Spleen (tissue), 11 donors: ENCODE results near the gene PPL. TPM values are rescaled to one million over a fixed set of nuclear protein-coding genes. Genes with fewer than 3 reads are reported as not detected.

Source experiments
- DNase-seq: peaks from one replicate; pipeline ENCODE4 v3.0.0-alpha.2; 2020
- H3K27ac ChIP-seq, 8 donors: fragments of 200-600 bp; sonication (generic) in 7 of 8; 1 replicate in 4 of 8; 2 replicates in 4 of 8; pipeline versions ENCODE4 v1.5.0 to v1.8.0; 2016 to 2021; ENCODE audit warnings: inconsistent platforms in 4 of 8, mild to moderate bottlenecking in 4 of 8, moderate library complexity in 1 of 8
- H3K27me3 ChIP-seq, 7 donors: fragments of 200-600 bp; sonication (generic) in 6 of 7; replicated peaks in 1 of 7; 1 replicate in 4 of 7; 2 replicates in 3 of 7; pipeline versions ENCODE4 v1.5.0 to v1.8.0; 2016 to 2021; ENCODE audit warnings: inconsistent platforms in 3 of 7, mild to moderate bottlenecking in 1 of 7
- H3K36me3 ChIP-seq, 6 donors: fragments of 200-600 bp; sonication (generic) in 5 of 6; 1 replicate in 4 of 6; 2 replicates in 2 of 6; pipeline versions ENCODE4 v1.5.0 to v1.8.0; 2016 to 2021; ENCODE audit warnings: inconsistent platforms in 2 of 6
- H3K4me1 ChIP-seq, 6 donors: fragments of 200-600 bp; sonication (generic) in 5 of 6; 1 replicate in 3 of 6; 2 replicates in 3 of 6; pipeline versions ENCODE4 v1.5.0 to v1.8.0; 2016 to 2021; ENCODE audit warnings: inconsistent platforms in 3 of 6
- H3K4me3 ChIP-seq, 8 donors: fragments of 200-600 bp; sonication (generic) in 7 of 8; 1 replicate in 4 of 8; 2 replicates in 4 of 8; pipeline versions ENCODE4 v1.5.0 to v1.8.0; 2016 to 2021; ENCODE audit warnings: inconsistent platforms in 4 of 8, mild to moderate bottlenecking in 4 of 8, moderate library complexity in 2 of 8
- H3K9me3 ChIP-seq, 8 donors: fragments of 200-600 bp; sonication (generic) in 7 of 8; 1 replicate in 4 of 8; 2 replicates in 4 of 8; pipeline versions ENCODE4 v1.5.0 to v1.8.0; 2016 to 2021; ENCODE audit warnings: inconsistent platforms in 4 of 8
- POLR2A ChIP-seq, 3 donors: fragments of 450-650 bp; IDR thresholded peaks; one replicate each; pipeline ENCODE4 v1.5.1; 2017; ENCODE audit warnings: antibody characterized with exemption in 3 of 3, mild to moderate bottlenecking in 1 of 3
- POLR2AphosphoS5 ChIP-seq, 3 donors: sonication (generic); formaldehyde crosslinking; IDR thresholded peaks; one replicate each; pipeline ENCODE4 v1.5.1; 2017; ENCODE audit warnings: antibody characterized with exemption in 3 of 3
- WGBS, 5 donors: extraction: QIAGEN DNeasy Blood & Tissue Kit in 3 of 5; methylation state at CpG; one replicate each; pipeline versions ENCODE4 v1.1.5 to v1.1.7; 2013 to 2018; 5-methylcytosine and 5-hydroxymethylcytosine counted together
- intact Hi-C: fragments of 100-400 bp; cut with DNase I; formaldehyde crosslinking; loops from one replicate; pipeline ENCODE4 v1.15.0; 2023; ENCODE audit warnings: low total_unique reads
- polyA plus RNA-seq, 3 donors: library from polyadenylated mRNA; stranded (reverse); fragments of 200-250 nt; gene quantifications; one replicate each; pipeline ENCODE4 v1.2.1, GENCODE V29; 2013
- total RNA-seq, 7 donors: library from RNA; depleted of rRNA in 3 of 7; stranded (reverse); fragments of >200 nt in 3 of 7; fragmentation: NEBNext Ultra II Directional in 4 of 7; extraction: Animal tissue kit (Norgen Biotek cat#: 25700) in 4 of 7; gene quantifications; one replicate each; pipeline versions ENCODE4 v1.1.0 to v1.2.1, GENCODE V29; 2016 to 2021
- TF ChIP-seq, protein P1 (sequence below), 11 experiments: fragments of 200-600 bp in 7 of 11; fragments of 450-650 bp in 4 of 11; sonication (generic) in 4 of 11; IDR thresholded peaks in 8 of 11; conservative IDR thresholded peaks in 3 of 11; 1 replicate in 7 of 11; 2 replicates in 4 of 11; pipeline versions ENCODE4 v1.4.0 to v1.8.0; 2016 to 2021; ENCODE audit warnings: antibody characterized with exemption in 11 of 11, inconsistent platforms in 4 of 11, mild to moderate bottlenecking in 1 of 11
- donor health status: healthy with polysubstance abuse.
- donor health status: DM: no; HTN: no; CAD: no; lungs with moderate emphysema.
- donor health status: DM: no; HTN: no; CAD: no.
- donor health status: Bipolar disorder and iron deficiency.
- donor health status: healthy.
- donor health status: DM: no; HTN: no; CAD: no.
- donor health status: DM: yes; HTN: yes; CAD: no.

The PPL gene
- total and polyA plus RNA-seq, 10 donors = 0.11 to 0.77 (median 0.20) TPM; not detected in 3

DNA sequence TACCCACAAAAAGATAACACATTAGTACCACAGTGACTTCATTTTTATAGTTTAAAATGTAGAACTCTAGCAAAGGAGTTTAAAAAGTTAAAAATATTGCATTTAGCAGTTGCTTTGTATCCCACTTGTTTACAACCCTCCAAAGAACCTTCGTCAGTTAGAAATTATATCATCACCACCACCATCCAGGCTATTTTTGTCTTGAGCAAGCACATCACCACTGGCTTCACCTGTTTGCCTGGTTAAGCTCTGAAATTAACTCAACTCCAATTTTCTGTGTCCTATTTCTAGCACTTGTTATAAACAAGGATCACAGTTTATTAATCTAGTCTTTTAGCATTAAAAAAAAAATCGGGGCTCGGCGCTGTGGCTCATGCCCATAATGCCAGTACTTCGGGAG is 96.0 kb downstream of the PPL start:
- DNase-seq = no peak
- Histone ChIP-seq H3K4me3 (no peak overlapping the region), H3K27ac (no peak overlapping the region), H3K27me3 (no peaks in the 10 kb centered on the region), H3K9me3 (no peaks in the 10 kb centered on the region), H3K4me1 (peaks cover 6 to 25% (median 17%) of the 10 kb centered on the region in 6 donors), H3K36me3 (peaks cover 7 to 97% (median 84%) of the 10 kb centered on the region in 6 donors)
- 76 to 80% (median 78%) methylated on average over 5 of the region's 5 CpGs for WGBS, 5 donors
- intact Hi-C loops = no loop called here
- TF ChIP-seq POLR2A (IDR thresholded peaks at IDR 0.05) (no peak), POLR2AphosphoS5 (IDR thresholded peaks at IDR 0.05) (no peak)
- TF ChIP-seq, protein P1, sequence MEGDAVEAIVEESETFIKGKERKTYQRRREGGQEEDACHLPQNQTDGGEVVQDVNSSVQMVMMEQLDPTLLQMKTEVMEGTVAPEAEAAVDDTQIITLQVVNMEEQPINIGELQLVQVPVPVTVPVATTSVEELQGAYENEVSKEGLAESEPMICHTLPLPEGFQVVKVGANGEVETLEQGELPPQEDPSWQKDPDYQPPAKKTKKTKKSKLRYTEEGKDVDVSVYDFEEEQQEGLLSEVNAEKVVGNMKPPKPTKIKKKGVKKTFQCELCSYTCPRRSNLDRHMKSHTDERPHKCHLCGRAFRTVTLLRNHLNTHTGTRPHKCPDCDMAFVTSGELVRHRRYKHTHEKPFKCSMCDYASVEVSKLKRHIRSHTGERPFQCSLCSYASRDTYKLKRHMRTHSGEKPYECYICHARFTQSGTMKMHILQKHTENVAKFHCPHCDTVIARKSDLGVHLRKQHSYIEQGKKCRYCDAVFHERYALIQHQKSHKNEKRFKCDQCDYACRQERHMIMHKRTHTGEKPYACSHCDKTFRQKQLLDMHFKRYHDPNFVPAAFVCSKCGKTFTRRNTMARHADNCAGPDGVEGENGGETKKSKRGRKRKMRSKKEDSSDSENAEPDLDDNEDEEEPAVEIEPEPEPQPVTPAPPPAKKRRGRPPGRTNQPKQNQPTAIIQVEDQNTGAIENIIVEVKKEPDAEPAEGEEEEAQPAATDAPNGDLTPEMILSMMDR (IDR thresholded peaks at IDR 0.05 in 8 of 11, conservative IDR thresholded peaks at IDR 0.05 in 3 of 11) = no peak

DNA sequence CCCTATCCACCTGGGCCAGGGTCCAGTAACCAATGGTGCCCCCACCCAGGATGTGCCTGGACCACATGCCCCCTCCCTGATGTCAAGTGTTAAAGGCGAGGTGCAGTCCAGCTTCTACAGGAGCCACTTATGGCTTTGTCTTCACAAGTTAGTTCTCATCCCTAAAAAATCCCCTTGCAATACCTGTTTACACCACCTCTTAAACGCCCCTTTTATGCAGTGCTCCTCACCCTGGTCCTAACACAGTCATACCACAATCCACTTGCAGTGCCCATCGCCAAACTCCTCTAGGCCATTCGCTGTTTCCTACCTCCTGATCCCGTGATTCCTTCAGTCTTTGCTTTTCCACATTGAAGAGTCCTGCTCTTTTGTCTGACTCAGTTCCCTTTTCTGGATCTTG is 97.0 kb downstream of the PPL start:
- H3K27me3 ChIP-seq = no peaks in the 10 kb centered on the region
- H3K36me3 ChIP-seq = peaks cover 7 to 100% (median 83%) of the 10 kb centered on the region in 6 donors
- no peak overlapping the region for H3K4me3 ChIP-seq
- intact Hi-C loops = no loop called here
- H3K4me1 ChIP-seq = peaks cover 0 to 15% (median 7%) of the 10 kb centered on the region in 6 donors
- 90 to 98% (median 93%) methylated on average over 5 of the region's 5 CpGs for WGBS, 5 donors
- no peak overlapping the region for H3K27ac ChIP-seq
- DNase-seq = no peak
- no peaks in the 10 kb centered on the region for H3K9me3 ChIP-seq
- TF ChIP-seq POLR2A (IDR thresholded peaks at IDR 0.05) = no peak
- TF ChIP-seq, protein P1 (IDR thresholded peaks at IDR 0.05 in 8 of 11, conservative IDR thresholded peaks at IDR 0.05 in 3 of 11) = no peak
- TF ChIP-seq POLR2AphosphoS5 (IDR thresholded peaks at IDR 0.05) = no peak

DNA sequence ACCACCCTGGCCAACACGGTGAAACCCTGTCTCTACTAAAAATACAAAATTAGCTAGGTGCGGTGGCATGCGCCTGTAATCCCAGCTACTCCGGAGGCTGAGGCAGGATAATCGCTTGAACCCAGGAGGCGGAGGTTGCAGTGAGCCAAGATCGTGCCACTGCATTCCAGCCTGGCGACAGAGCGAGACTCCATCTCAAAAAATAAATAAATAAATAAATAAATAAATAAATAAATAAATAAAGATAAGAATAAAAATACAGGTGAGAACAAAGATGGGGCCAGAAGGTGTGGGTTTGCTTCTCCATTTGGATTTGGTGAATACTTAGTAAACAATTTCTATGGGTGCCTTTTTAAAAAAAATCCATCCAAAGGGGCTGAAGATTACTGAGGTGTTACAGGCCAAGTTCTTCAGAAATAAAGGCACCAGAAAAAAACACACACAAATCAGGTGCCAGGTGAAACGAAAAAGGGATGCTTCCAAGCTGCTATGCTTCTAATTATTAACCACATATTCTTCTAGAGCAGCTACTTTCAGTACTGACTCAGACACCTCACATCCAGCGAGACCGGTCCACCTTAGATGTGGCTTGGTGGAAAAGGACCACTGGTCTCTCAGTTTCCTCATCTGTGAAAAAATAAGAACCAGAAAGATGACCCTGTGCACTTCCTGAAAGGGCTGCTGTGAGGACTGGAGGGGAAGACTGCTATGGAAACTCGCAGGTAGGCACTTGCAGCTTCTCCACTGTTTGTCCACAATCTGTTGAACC is 99.0 kb downstream of the PPL start:
- Histone ChIP-seq H3K4me3 (no peak overlapping the region), H3K36me3 (peaks cover 2 to 100% (median 67%) of the 10 kb centered on the region in 6 donors), H3K27ac (no peak overlapping the region), H3K9me3 (no peaks in the 10 kb centered on the region), H3K27me3 (no peaks in the 10 kb centered on the region), H3K4me1 (peaks cover 0 to 25% (median 13%) of the 10 kb centered on the region in 6 donors)
- no peak for DNase-seq
- intact Hi-C loops = no loop called here
- no peak for TF ChIP-seq POLR2AphosphoS5 (IDR thresholded peaks at IDR 0.05)
- TF ChIP-seq, protein P1 (IDR thresholded peaks at IDR 0.05 in 8 of 11, conservative IDR thresholded peaks at IDR 0.05 in 3 of 11) = no peak
- TF ChIP-seq POLR2A (IDR thresholded peaks at IDR 0.05) = no peak
- WGBS, 5 donors = 85 to 95% (median 91%) methylated on average over 13 of the region's 13 CpGs

DNA sequence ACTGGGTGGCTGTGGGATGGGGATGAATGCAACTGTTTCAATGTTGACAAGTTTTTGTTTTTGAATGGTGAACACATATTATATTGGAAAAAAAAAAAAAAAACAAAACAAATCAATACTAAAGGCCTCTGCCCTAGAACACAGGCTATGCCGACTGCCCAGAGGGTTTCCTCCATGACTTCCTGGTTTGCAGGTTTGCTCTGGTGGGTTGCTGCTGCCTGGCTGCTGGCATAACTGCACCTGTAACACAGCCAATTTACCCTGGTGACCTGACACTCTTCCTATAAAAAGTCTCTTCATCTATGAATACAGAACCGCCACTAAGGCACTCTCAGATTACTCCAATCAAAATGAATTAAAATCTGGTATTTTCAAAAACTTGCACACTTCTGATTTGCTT is 100.2 kb downstream of the PPL start:
- Histone ChIP-seq H3K4me3 (no peak overlapping the region), H3K4me1 (peaks cover 0 to 35% (median 19%) of the 10 kb centered on the region in 6 donors), H3K27ac (no peak overlapping the region), H3K36me3 (peaks cover 4 to 100% (median 66%) of the 10 kb centered on the region in 6 donors), H3K9me3 (no peaks in the 10 kb centered on the region), H3K27me3 (no peaks in the 10 kb centered on the region)
- TF ChIP-seq POLR2A (IDR thresholded peaks at IDR 0.05) (no peak), POLR2AphosphoS5 (IDR thresholded peaks at IDR 0.05) (no peak)
- TF ChIP-seq, protein P1 (IDR thresholded peaks at IDR 0.05 in 8 of 11, conservative IDR thresholded peaks at IDR 0.05 in 3 of 11) = no peak
- no peak for DNase-seq
- intact Hi-C loops = no loop called here
- 88 to 98% (median 92%) methylated on average over 2 of the region's 2 CpGs for WGBS, 5 donors
